DND-41 (cell line): ENCODE results near the gene COG5.

Source experiments
- ATAC-seq: fragments of 200-7000 bp; cut with Tn5 transposase; 3 replicates; pipeline ENCODE4 v1.9.1; 2021; ENCODE audit warnings: low read depth; ENCODE audit not compliant: insufficient read depth
- DNase-seq: peaks from one replicate; pipeline ENCODE4 v3.0.0-alpha.2; 2020
- H2AFZ ChIP-seq: 2 replicates; pipeline ENCODE4 v1.6.0; 2012; ENCODE audit warnings: low read depth, low read length
- H3K27ac ChIP-seq: 2 replicates; pipeline ENCODE4 v1.5.1; 2012; ENCODE audit warnings: low read length, inconsistent platforms
- H3K27me3 ChIP-seq: fragments of 200-600 bp; sonication (generic); 2 replicates; pipeline ENCODE4 v1.6.0; 2012; ENCODE audit warnings: low read length, mild to moderate bottlenecking, inconsistent platforms; ENCODE audit not compliant: insufficient read depth, poor library complexity
- H3K36me3 ChIP-seq: 2 replicates; pipeline ENCODE4 v1.5.1; 2012; ENCODE audit warnings: low read length, inconsistent platforms; ENCODE audit not compliant: insufficient read depth
- H3K4me1 ChIP-seq: 2 replicates; pipeline ENCODE4 v1.5.1; 2012; ENCODE audit warnings: mild to moderate bottlenecking, low read length; ENCODE audit not compliant: insufficient read depth
- H3K4me2 ChIP-seq: 2 replicates; pipeline ENCODE4 v1.6.0; 2012; ENCODE audit warnings: mild to moderate bottlenecking, moderate library complexity, low read length, inconsistent platforms; ENCODE audit not compliant: insufficient read depth
- H3K4me3 ChIP-seq, 2 experiments: fragments of 200-600 bp in 1 of 2; shearing (Covaris generic) in 1 of 2; 2 replicates each; pipeline ENCODE4 v1.5.1; 2012 to 2016; ENCODE audit warnings: inconsistent platforms in 2 of 2, low read length in 2 of 2, mild to moderate bottlenecking in 2 of 2, low read depth in 1 of 2, moderate library complexity in 1 of 2
- H3K79me2 ChIP-seq: 2 replicates; pipeline ENCODE4 v1.6.0; 2012; ENCODE audit warnings: low read length, inconsistent platforms; ENCODE audit not compliant: insufficient read depth
- H3K9ac ChIP-seq: 2 replicates; pipeline ENCODE4 v1.6.0; 2012; ENCODE audit warnings: low read depth, mild to moderate bottlenecking, inconsistent platforms, low read length, moderate library complexity
- H3K9me3 ChIP-seq: 2 replicates; pipeline ENCODE4 v1.5.1; 2012; ENCODE audit warnings: low read length, moderate library complexity, mild to moderate bottlenecking, inconsistent platforms; ENCODE audit not compliant: insufficient read depth, severe bottlenecking
- H4K20me1 ChIP-seq: 2 replicates; pipeline ENCODE4 v1.6.0; 2012; ENCODE audit warnings: low read length; ENCODE audit not compliant: insufficient read depth
- CTCF ChIP-seq: IDR thresholded peaks from 2 replicates; pipeline ENCODE4 v1.5.1; 2012; ENCODE audit warnings: borderline replicate concordance, low read length, moderate library complexity, mild to moderate bottlenecking; ENCODE audit not compliant: poor library complexity, severe bottlenecking; ENCODE audit errors: extremely low read depth
- EZH2 ChIP-seq: IDR thresholded peaks from 3 replicates; pipeline ENCODE4 v1.6.1; 2012; ENCODE audit warnings: borderline replicate concordance, low read depth, mild to moderate bottlenecking, moderate library complexity, low read length, inconsistent platforms; ENCODE audit not compliant: severe bottlenecking

COG5 gene

GRCh38 chr7:107446988-107447387 lies 116.7 kb downstream of the COG5 start:
- H3K4me2 ChIP-seq: no peak overlapping the region

GRCh38 chr7:107446531-107446930 lies 117.2 kb downstream of the COG5 start:
- no peaks in the 10 kb centered on the region for H4K20me1 ChIP-seq
- H3K27ac ChIP-seq: no peak overlapping the region
- TF ChIP-seq EZH2 (no peak), CTCF (no peak)
- no peak overlapping the region for H3K4me3 ChIP-seq
- no peak overlapping the region for H3K9ac ChIP-seq
- no peak overlapping the region for H2AFZ ChIP-seq
- 0 out of 3 replicates have a peak, but pooled peaks have one; percentile 31 for ATAC-seq
- no peaks in the 10 kb centered on the region for H3K9me3 ChIP-seq
- no peaks in the 10 kb centered on the region for H3K4me1 ChIP-seq
- no peaks in the 10 kb centered on the region for H3K79me2 ChIP-seq
- H3K36me3 ChIP-seq: 0 out of 2 replicates have a peak, but pooled peaks cover 3% of the 10 kb centered on the region
- H3K27me3 ChIP-seq: no peaks in the 10 kb centered on the region
- DNase-seq: no peak
- H3K4me2 ChIP-seq: no peak overlapping the region

More at GRCh38 chr7:107446988-107447387, 116.7 kb downstream of the COG5 start:
- Histone ChIP-seq H3K79me2 (no peaks in the 10 kb centered on the region), H3K9me3 (no peaks in the 10 kb centered on the region), H3K27ac (no peak overlapping the region), H4K20me1 (no peaks in the 10 kb centered on the region), H3K9ac (no peak overlapping the region), H3K4me1 (no peaks in the 10 kb centered on the region), H3K4me3 (no peak overlapping the region), H3K27me3 (no peaks in the 10 kb centered on the region), H3K36me3 (0 out of 2 replicates have a peak, but pooled peaks cover 2% of the 10 kb centered on the region), H2AFZ (no peak overlapping the region)
- DNase-seq: no peak
- TF ChIP-seq EZH2 (no peak), CTCF (no peak)
- ATAC-seq: no peak

- DNase-seq (no peak), ATAC-seq (no peak)
- Histone ChIP-seq H3K27me3 (no peaks in the 10 kb centered on the region), H3K4me2 (no peak overlapping the region), H3K9me3 (no peaks in the 10 kb centered on the region), H3K4me1 (no peaks in the 10 kb centered on the region), H2AFZ (no peak overlapping the region), H3K36me3 (0 out of 2 replicates have a peak, but pooled peaks cover 3% of the 10 kb centered on the region), H3K79me2 (no peaks in the 10 kb centered on the region), H3K4me3 (no peak overlapping the region), H3K27ac (no peak overlapping the region), H3K9ac (no peak overlapping the region), H4K20me1 (no peaks in the 10 kb centered on the region)
- TF ChIP-seq EZH2 (no peak), CTCF (no peak)
These were observed 121.0 kb downstream of the COG5 start for GRCh38 chr7:107442678-107443077.
